HFFc6 (cell line): ENCODE results near the gene TWF2. TPM values are rescaled to one million over a fixed set of nuclear protein-coding genes. Genes with fewer than 3 reads are reported as not detected.

ENCODE experiments used
- DNase-seq: peaks from one replicate; pipeline ENCODE4 v3.0.0-alpha.2; 2018
- H3K27ac Mint-ChIP-seq: 2 replicates; pipeline ENCODE4 v1.8.0; 2020; ENCODE audit warnings: mild to moderate bottlenecking, mixed read lengths
- H3K27me3 Mint-ChIP-seq: 2 replicates; pipeline ENCODE4 v1.8.0; 2021; ENCODE audit warnings: mild to moderate bottlenecking, moderate library complexity, mixed read lengths; ENCODE audit not compliant: insufficient read depth
- H3K36me3 Mint-ChIP-seq: 2 replicates; pipeline ENCODE4 v1.8.0; 2021; ENCODE audit warnings: low read depth, mixed read lengths
- H3K4me1 Mint-ChIP-seq: 2 replicates; pipeline ENCODE4 v1.8.0; 2020; ENCODE audit warnings: low read depth, mixed read lengths
- H3K4me3 Mint-ChIP-seq: 2 replicates; pipeline ENCODE4 v1.8.0; 2020; ENCODE audit warnings: mild to moderate bottlenecking, moderate library complexity, mixed read lengths
- H3K9me3 Mint-ChIP-seq: 2 replicates; pipeline ENCODE4 v1.8.0; 2020; ENCODE audit warnings: mild to moderate bottlenecking, mixed read lengths
- CTCF ChIP-seq: fragments of 200-600 bp; sonication (generic); IDR thresholded peaks from 2 replicates; pipeline ENCODE4 v1.5.0; 2021; ENCODE audit warnings: antibody characterized with exemption, mild to moderate bottlenecking
- total RNA-seq, 6 experiments: library from RNA; stranded (reverse); fragmentation: NEBNext Ultra II Directional; extraction: Animal tissue kit (Norgen Biotek cat#: 25700); gene quantifications; 2 replicates in 1 of 6; 3 replicates in 5 of 6; pipeline ENCODE4 v1.2.3, GENCODE V29; 2021

Gene TWF2
- total RNA-seq, 6 experiments from 2014 or later, result 73.9 to 83.0 (median 80.7) TPM

- TF ChIP-seq CTCF, result no peak
- DNase-seq, result no peak
- Mint-ChIP-seq H3K27me3 (peaks cover 7% of the 10 kb centered on the region), H3K9me3 (no peaks in the 10 kb centered on the region), H3K4me1 (peaks cover 35% of the 10 kb centered on the region), H3K27ac (peak overlapping the region; percentile 74; the same call in 1 of the 2 replicates), H3K4me3 (peak overlapping the region; percentile 85; the same call in 1 of the 2 replicates), H3K36me3 (peaks cover 10% of the 10 kb centered on the region; the same call in 1 of the 2 replicates)
Measured at GRCh38 chr3:52247409-52248164, 8.6 kb upstream of the TWF2 start.

GRCh38 chr3:52246728-52247408 lies 7.9 kb upstream of the TWF2 start:
- no peak for DNase-seq
- TF ChIP-seq CTCF, result no peak
- H3K27ac Mint-ChIP-seq, result peak overlapping the region; percentile 74
- H3K4me3 Mint-ChIP-seq, result peak overlapping the region; percentile 85
- peaks cover 10% of the 10 kb centered on the region; the same call in 1 of the 2 replicates for H3K36me3 Mint-ChIP-seq
- H3K27me3 Mint-ChIP-seq, result peaks cover 6% of the 10 kb centered on the region
- H3K9me3 Mint-ChIP-seq, result no peaks in the 10 kb centered on the region
- H3K4me1 Mint-ChIP-seq, result peaks cover 35% of the 10 kb centered on the region

GRCh38 chr3:52246264-52246620 lies 7.3 kb upstream of the TWF2 start:
- Mint-ChIP-seq H3K4me3 (peak overlapping the region; percentile 85), H3K9me3 (no peaks in the 10 kb centered on the region), H3K4me1 (peaks cover 35% of the 10 kb centered on the region), H3K36me3 (peaks cover 10% of the 10 kb centered on the region; the same call in 1 of the 2 replicates), H3K27ac (peak overlapping the region; percentile 74), H3K27me3 (peaks cover 6% of the 10 kb centered on the region)
- no peak for DNase-seq
- no peak for TF ChIP-seq CTCF

- H3K27ac Mint-ChIP-seq, result peak within 1 kb of the TSS; percentile 74
- peak within 1 kb of the TSS; percentile 85 for H3K4me3 Mint-ChIP-seq
- H3K36me3 Mint-ChIP-seq, result peaks cover 15% of the 10 kb centered on the region
- peaks cover 6% of the 10 kb centered on the region for H3K27me3 Mint-ChIP-seq
- no peaks in the 10 kb centered on the region for H3K9me3 Mint-ChIP-seq
- peaks cover 41% of the 10 kb centered on the region for H3K4me1 Mint-ChIP-seq
- TF ChIP-seq CTCF, result no peak
- peak; percentile 29 for DNase-seq
Measured at GRCh38 chr3:52245322-52246263, 6.6 kb upstream of the TWF2 start, which contains the start of gene PPM1M. Gene PPM1M, plus strand, starts transcription at chr3:52245759. Its CDS starts 66 bp downstream, at chr3:52245825.
